Subcutaneous adipose tissue (tissue), 4 donors: ENCODE data around the gene WDR62. TPM values are rescaled to one million over a fixed set of nuclear protein-coding genes. Genes with fewer than 3 reads are reported as not detected.

ENCODE experiments used
- CTCF ChIP-seq: fragments of 450-650 bp; IDR thresholded peaks from one replicate; pipeline ENCODE4 v1.5.1; 2016; ENCODE audit warnings: low read depth, mild to moderate bottlenecking, control low read depth, antibody characterized with exemption, moderate library complexity
- total RNA-seq, 4 donors: library from RNA; depleted of rRNA; stranded (reverse); fragments of >200 nt; gene quantifications; one replicate each; pipeline ENCODE4 v1.1.0, GENCODE V29; 2016

Gene WDR62
- total RNA-seq, 4 donors from 2014 or later, result 0.34 to 1.1 (median 0.44) TPM; not detected in 1

GRCh38 chr19:36013280-36014011, 41.3 kb upstream of the WDR62 start:
- no peak for TF ChIP-seq CTCF

GRCh38 chr19:36014012-36014924, 40.4 kb upstream of the WDR62 start, which contains the start of gene ALKBH6:
ALKBH6 (minus strand) TSS chr19:36014213; CDS start chr19:36013397, 816 bp downstream.
- TF ChIP-seq CTCF, result peak; percentile 13

GRCh38 chr19:36019061-36019670, 35.5 kb upstream of the WDR62 start:
- no peak for TF ChIP-seq CTCF

GRCh38 chr19:36023432-36023831, 31.3 kb upstream of the WDR62 start:
- no peak for TF ChIP-seq CTCF

- no peak for TF ChIP-seq CTCF
Observed at GRCh38 chr19:36025541-36025940, 29.2 kb upstream of the WDR62 start.

GRCh38 chr19:36026091-36026876, 28.4 kb upstream of the WDR62 start:
- no peak for TF ChIP-seq CTCF
